Central memory CD4-positive, alpha-beta T cell (primary cell): ENCODE measurements around the gene REEP6.
"Not testable (repeated sequence)": the region's sequence is repeated elsewhere in the genome, so short reads cannot be mapped to it uniquely, and the experiment has no call there.

Source experiments
- DNase-seq: peaks from one replicate; pipeline ENCODE4 v3.0.0; 2022

REEP6 gene

GRCh38 chr19:1526066-1526778 is 35.2 kb downstream of the REEP6 start:
- DNase-seq, result no peak

DNA sequence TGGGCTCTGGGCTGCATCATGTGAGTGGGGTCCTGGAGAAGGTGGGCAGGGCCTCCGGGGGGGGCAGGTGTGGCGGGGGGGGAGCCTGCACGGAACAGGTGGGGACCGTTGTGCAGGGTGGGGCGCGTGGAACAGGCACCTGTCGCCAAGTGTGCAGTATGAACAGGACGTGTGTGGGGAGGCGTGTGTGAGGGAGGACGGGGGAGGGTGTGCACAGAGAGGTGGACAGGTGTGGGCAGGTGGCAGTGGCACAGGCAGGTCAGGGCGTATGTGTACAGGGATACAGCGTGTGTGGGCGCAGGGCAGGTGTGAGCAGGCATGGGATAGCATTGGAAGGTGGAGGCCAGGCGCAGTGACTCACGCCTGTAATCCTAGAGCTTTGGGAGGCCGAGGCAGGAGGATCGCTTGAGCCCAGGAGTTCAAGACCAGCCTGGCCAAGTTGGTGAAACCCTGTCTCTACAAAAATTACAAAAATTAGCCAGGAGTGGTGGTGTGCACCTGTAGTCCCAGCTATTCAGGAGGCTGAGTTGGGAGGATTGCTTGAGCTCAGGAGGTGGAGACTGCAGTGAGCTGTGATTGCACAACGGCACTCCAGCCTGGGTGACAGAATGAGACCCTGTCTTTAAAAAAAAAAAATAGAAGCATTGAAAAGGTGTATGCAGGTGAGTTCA is 36.1 kb downstream of the REEP6 start:
- no peak for DNase-seq

DNA sequence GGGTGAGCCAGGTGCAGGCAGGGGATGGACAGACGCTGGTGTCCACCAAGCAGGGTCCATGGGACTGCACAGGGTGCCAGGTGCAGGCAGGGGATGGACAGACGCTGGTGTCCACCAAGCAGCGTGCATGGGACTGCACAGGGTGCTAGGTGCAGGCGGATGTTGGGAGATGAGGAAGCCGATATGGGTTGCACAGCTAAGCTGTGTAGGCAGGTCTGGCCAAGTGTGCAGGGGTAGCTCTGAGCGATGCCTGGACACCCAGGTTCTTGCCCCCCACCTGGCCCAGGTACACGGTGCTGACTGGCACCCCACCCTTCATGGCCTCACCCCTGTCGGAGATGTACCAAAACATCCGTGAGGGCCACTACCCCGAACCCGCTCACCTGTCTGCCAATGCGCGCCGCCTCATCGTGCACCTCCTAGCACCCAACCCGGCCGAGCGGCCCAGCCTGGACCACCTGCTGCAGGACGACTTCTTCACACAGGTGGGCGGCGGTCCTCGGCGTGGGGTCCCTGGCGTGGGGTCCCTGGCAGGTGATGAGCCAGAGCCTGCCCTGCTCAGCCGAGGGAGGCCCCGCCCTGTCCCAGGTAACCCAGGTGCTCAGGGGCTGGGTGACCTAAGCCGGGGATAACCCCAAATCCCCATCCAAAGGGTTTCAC is 36.8 kb downstream of the REEP6 start:
- DNase-seq, result no peak

DNA sequence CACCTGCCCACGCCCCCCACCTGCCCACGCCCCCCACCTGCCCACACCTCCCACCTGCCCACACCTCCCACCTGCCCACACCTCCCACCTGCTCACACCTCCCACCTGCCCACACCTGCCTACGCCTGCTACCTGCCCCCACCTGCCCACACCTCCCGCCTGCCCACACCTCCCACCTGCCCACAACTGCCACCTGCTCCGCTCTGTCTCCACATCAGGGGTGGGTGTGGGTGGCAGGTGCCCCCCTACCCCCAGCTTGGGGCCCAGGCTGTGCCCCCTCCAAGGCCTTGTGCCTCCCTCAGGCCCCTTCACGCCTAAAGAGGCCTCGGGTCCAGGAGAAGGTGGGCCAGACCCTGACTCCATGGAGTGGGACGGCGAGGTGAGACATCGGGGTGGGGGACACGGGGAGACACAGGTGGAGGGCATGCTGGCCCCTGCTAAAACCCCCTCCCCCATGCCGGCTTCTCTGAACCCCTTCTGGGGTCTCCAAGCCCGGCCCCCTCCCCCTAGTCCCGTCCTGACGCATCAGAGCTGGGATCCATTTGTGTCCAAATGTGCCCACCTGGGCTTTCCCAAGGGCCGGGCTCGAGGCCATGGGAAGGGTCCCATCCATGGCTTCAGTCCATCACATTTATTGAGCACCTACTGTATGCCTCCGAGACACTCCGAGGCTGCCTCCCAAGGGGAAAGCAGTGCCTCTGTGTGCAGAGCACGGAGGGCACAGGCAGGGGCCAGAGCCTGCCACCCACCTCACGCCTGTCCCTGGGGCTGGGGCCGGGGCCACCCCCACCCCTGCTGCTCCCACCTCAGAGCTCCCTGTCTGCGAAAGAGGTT is 37.8 kb downstream of the REEP6 start:
- no peak for DNase-seq

DNA sequence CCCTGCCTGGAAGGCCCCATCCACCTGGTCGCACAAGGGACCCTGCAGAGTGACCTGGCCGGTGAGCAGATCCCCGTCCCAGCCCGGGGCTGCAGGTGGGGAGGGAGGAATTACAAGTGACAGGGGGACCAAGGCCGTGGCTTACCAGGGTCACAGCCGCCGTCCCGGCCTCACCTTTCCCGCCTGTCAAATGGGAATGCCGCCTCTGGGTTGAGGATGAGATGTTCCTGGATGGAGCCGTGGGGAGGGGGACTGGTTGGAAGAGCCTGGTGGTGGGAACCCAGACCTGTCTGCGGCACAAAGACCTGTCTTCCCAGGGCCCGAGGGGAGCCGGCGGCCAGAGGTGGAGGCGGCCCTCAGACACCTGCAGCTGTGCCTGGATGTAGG is 38.4 kb downstream of the REEP6 start:
- no peak for DNase-seq

- not testable (repeated sequence) for DNase-seq
Observed at GRCh38 chr19:1530856-1531255, 39.9 kb downstream of the REEP6 start.

GRCh38 chr19:1531587-1531986 is 40.6 kb downstream of the REEP6 start:
- no peak for DNase-seq

DNA sequence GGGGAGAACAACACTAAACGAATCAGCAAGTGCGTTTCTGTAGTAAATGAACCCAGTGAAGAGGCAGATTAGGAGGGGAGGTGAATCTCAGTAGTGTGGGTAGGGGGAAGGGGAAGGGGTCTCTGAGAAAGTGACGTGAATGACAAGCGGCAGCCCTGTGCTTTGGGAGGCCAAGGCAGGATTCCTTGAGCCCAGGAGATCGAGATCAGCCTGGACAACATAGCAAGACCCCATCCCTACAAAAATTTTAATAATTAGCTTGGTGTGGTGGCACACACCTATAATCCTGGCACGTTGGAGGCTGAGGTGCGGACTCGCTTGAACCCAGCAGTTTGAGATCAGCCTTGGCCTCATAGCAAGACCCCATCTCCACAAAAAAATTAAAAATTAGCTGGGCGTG is 41.0 kb downstream of the REEP6 start:
- no peak for DNase-seq

DNA sequence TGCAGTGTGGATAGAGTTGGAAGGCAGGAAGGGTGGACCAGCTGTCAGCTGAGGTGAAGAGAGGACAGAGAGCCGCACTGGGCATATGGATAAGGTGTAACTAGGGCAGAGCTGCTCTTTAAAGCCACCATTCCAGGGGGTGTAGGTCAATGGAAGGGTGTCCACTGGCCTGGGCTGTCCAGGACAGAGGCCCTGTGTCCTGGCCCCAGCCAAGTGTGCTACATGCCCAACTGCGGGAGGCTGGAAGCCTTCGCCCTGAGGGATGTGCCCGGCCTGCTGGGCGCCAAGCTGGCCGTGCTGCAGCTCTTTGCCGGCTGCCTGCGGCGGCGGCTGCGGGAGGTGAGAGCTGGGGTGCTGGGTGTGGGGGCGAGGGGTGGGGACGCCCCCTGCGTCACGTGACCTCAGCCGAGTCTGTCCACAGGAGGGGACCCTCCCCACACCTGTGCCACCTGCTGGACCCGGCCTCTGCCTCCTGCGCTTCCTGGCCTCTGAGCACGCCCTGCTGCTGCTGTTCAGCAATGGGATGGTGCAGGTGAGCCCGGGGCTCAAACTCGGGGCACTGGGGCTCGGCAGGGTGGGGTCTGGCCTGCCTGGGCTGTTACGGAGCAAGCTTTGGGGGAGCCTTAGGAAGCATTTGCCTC is 42.6 kb downstream of the REEP6 start:
- no peak for DNase-seq

GRCh38 chr19:1534972-1535371 is 44.0 kb downstream of the REEP6 start:
- DNase-seq, result no peak

GRCh38 chr19:1535699-1536098 is 44.7 kb downstream of the REEP6 start:
- not testable (repeated sequence) for DNase-seq

GRCh38 chr19:1538978-1539377 is 48.0 kb downstream of the REEP6 start:
- no peak for DNase-seq

DNA sequence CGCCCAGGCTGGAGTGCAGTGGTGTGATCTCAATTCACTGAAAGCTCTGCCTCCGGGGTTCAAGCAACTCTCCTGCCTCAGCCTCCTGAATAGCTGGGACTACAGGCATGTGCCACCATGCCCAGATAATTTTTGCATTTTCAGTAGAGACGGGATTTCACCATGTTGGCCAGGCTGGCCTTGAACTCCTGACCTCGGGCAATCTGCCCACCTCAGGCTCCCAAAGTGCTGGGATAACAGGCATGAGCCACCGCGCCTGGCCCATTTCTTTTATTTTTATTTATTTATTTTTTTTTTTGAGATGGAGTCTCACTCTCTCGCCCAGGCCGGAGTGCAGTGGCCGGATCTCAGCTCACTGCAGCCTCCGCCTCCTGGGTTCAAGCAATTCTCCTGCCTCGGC is 48.8 kb downstream of the REEP6 start:
- not testable (repeated sequence) for DNase-seq

DNA sequence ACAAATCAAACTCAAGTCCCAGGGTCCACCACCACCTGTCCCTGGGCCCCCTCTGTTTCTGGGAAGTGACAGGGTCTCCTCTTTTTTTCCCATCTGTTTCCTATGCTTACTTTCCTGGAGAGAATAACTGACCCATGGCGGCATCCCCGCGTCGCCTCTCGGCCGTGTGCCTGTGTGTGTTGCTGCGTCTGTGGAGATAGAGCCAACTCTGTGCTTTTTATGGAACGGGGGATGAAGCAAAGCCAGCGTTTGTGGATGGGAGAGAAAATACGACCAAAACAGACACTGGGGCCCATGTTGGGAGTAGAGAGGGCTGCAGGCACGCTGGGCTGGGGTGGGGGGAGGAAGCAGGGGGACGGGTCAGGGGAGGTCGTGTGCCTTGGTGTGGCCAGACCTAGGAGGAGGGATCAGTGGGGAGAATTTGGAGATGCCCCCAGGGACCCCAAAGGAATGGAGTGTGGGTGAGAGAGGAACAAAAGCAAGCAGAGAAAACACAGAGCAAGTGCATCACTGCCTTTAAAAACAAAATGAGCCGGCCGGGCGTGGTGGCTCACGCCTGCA is 49.5 kb downstream of the REEP6 start:
- DNase-seq, result no peak
